PC-3 (cell line): Measurements from ENCODE around the gene AHCYL2. TPM values are rescaled to one million over a fixed set of nuclear protein-coding genes. Genes with fewer than 3 reads are reported as not detected.

Experiments
- ATAC-seq: fragments of 200-7000 bp; cut with Tn5 transposase; 2 replicates; pipeline ENCODE4 v1.9.1; 2020; ENCODE audit warnings: mild to moderate bottlenecking, moderate library complexity
- BruUV-seq: library from RNA; stranded (reverse); fragments of 400-500 nt; replicated peaks from 2 replicates; lab custom pipeline; 2021; lab: Mats Ljungman, UMichigan
- CTCF ChIA-PET: fragments of 300-600 bp; sonication (Branson Sonifier 250); formaldehyde crosslinking; loops from one replicate; lab custom pipeline; 2022; ENCODE audit warnings: antibody characterized with exemption; lab: Charles Lee
- POLR2A ChIA-PET: fragments of 300-600 bp; sonication (Branson Sonifier 250); formaldehyde crosslinking; loops from one replicate; lab custom pipeline; 2022; ENCODE audit warnings: antibody characterized with exemption; ENCODE audit not compliant: unreplicated experiment; lab: Charles Lee
- DNase-seq: peaks from one replicate; pipeline ENCODE4 v3.0.0-alpha.2; 2015
- H2AFZ ChIP-seq: fragments of 300-600 bp; sonication (generic); 2 replicates; pipeline ENCODE4 v1.6.0; 2016; ENCODE audit warnings: antibody characterized with exemption, low read length
- H3F3A ChIP-seq: fragments of 300-600 bp; sonication (generic); one replicate; pipeline ENCODE4 v1.6.0; 2017; ENCODE audit warnings: antibody characterized with exemption, low read length, control low read depth, mild to moderate bottlenecking; ENCODE audit not compliant: unreplicated experiment
- H3K27ac ChIP-seq: fragments of 300-600 bp; sonication (generic); 2 replicates; pipeline ENCODE4 v1.5.1; 2016; ENCODE audit warnings: mild to moderate bottlenecking, low read length
- H3K27me3 ChIP-seq: fragments of 300-600 bp; sonication (generic); 2 replicates; pipeline ENCODE4 v1.6.1; 2016; ENCODE audit warnings: low read length, mixed read lengths
- H3K36me3 ChIP-seq: fragments of 300-600 bp; sonication (generic); 2 replicates; pipeline ENCODE4 v1.6.1; 2016; ENCODE audit warnings: low read depth, mixed run types, low read length, mixed read lengths
- H3K4me1 ChIP-seq: fragments of 300-600 bp; sonication (generic); 2 replicates; pipeline ENCODE4 v1.5.1; 2016; ENCODE audit warnings: low read length; ENCODE audit not compliant: insufficient read depth
- H3K4me2 ChIP-seq: fragments of 300-600 bp; sonication (generic); 2 replicates; pipeline ENCODE4 v1.6.0; 2016; ENCODE audit warnings: low read length
- H3K4me3 ChIP-seq: fragments of 300-600 bp; sonication (generic); 2 replicates; pipeline ENCODE4 v1.5.1; 2016; ENCODE audit warnings: mild to moderate bottlenecking, low read length, mixed read lengths
- H3K79me2 ChIP-seq: fragments of 300-600 bp; sonication (generic); 2 replicates; pipeline ENCODE4 v1.6.1; 2017; ENCODE audit warnings: low read length, mixed read lengths
- H3K9ac ChIP-seq: fragments of 300-600 bp; sonication (generic); 2 replicates; pipeline ENCODE4 v1.6.0; 2016; ENCODE audit warnings: mild to moderate bottlenecking, low read length
- H3K9me2 ChIP-seq: fragments of 300-600 bp; sonication (generic); replicated peaks from 2 replicates; pipeline ENCODE4 v1.6.1; 2016; ENCODE audit warnings: mixed run types, low read length, mixed read lengths
- H3K9me3 ChIP-seq: fragments of 300-600 bp; sonication (generic); 2 replicates; pipeline ENCODE4 v1.6.1; 2016; ENCODE audit warnings: low read length, mixed read lengths
- H4K20me1 ChIP-seq: fragments of 300-600 bp; sonication (generic); 2 replicates; pipeline ENCODE4 v1.6.1; 2016; ENCODE audit warnings: low read length, mixed read lengths
- CTCF ChIP-seq: fragments of 300-600 bp; sonication (generic); conservative IDR thresholded peaks from 2 replicates; pipeline ENCODE4 v1.5.1; 2017; ENCODE audit warnings: antibody characterized with exemption, low read depth, mild to moderate bottlenecking, low read length
- EZH2 ChIP-seq: fragments of 300-600 bp; sonication (generic); IDR thresholded peaks from one replicate; pipeline ENCODE4 v1.6.1; 2017; ENCODE audit warnings: antibody characterized with exemption, mild to moderate bottlenecking, low read length; ENCODE audit not compliant: unreplicated experiment
- EZH2phosphoT487 ChIP-seq: fragments of 300-600 bp; sonication (generic); IDR thresholded peaks from 2 replicates; pipeline ENCODE4 v1.6.1; 2018; ENCODE audit warnings: mild to moderate bottlenecking, antibody characterized with exemption, low read length, borderline replicate concordance
- intact Hi-C: fragments of 100-400 bp; cut with micrococcal nuclease; formaldehyde crosslinking; loops from 2 replicates; pipeline ENCODE4 v1.9.0; 2023
- total RNA-seq: library from RNA; depleted of rRNA; stranded (reverse); fragments of >200 nt; gene quantifications from 2 replicates; pipeline ENCODE4 v1.2.3, GENCODE V29; 2014

The AHCYL2 gene
- total RNA-seq, 1 experiment from 2014 or later = 9.2 TPM

GRCh38 chr7:129434675-129435318, 210.0 kb downstream of the AHCYL2 start:
- POLR2A ChIA-PET = interaction anchor here (0.6 to 1.5 kb wide), 4 partner anchors 15 to 36 kb away, joined by 3 to 5 read pairs (median 4); no protein-coding TSS in a partner anchor

GRCh38 chr7:129435414-129435829, 210.6 kb downstream of the AHCYL2 start:
- Histone ChIP-seq H3K4me2 (peak overlapping the region; percentile 98), H3K79me2 (peaks cover 26% of the 10 kb centered on the region), H2AFZ (peak overlapping the region; percentile 95), H4K20me1 (no peaks in the 10 kb centered on the region), H3K9me3 (no peaks in the 10 kb centered on the region), H3K27me3 (no peaks in the 10 kb centered on the region), H3F3A (peaks cover 6% of the 10 kb centered on the region), H3K27ac (no peak overlapping the region), H3K9ac (peak overlapping the region; percentile 75), H3K4me3 (peak overlapping the region; percentile 77), H3K36me3 (0 out of 2 replicates have a peak, but pooled peaks cover 1% of the 10 kb centered on the region), H3K9me2 (no peaks in the 10 kb centered on the region), H3K4me1 (peaks cover 41% of the 10 kb centered on the region)
- DNase-seq (no peak), ATAC-seq (no peak)
- intact Hi-C loops = loop anchor here (2.0 kb wide), 1 partner anchor 35 kb away; no protein-coding TSS in a partner anchor
- ChIA-PET POLR2A (interaction anchor here (0.6 kb wide), 1 partner anchor 258 kb away, joined by 7 read pairs; no protein-coding TSS in a partner anchor), CTCF (no interaction called here)
- BruUV-seq = no TSS peak
- TF ChIP-seq EZH2 (no peak), EZH2phosphoT487 (no peak)

More at GRCh38 chr7:129434675-129435318, 210.0 kb downstream of the AHCYL2 start:
- no peak for DNase-seq
- Histone ChIP-seq H3K4me1 (peaks cover 39% of the 10 kb centered on the region), H3K4me3 (peak overlapping the region; percentile 77), H3K27me3 (no peaks in the 10 kb centered on the region), H3F3A (peaks cover 6% of the 10 kb centered on the region), H3K27ac (no peak overlapping the region), H3K9me3 (no peaks in the 10 kb centered on the region), H2AFZ (peak overlapping the region; percentile 95), H3K9me2 (no peaks in the 10 kb centered on the region), H3K36me3 (no peaks in the 10 kb centered on the region), H4K20me1 (no peaks in the 10 kb centered on the region), H3K79me2 (peaks cover 26% of the 10 kb centered on the region), H3K9ac (peak overlapping the region; percentile 75), H3K4me2 (peak overlapping the region; percentile 98)
- intact Hi-C loops = loop anchor here (1.0 to 2.0 kb wide), 2 partner anchors 34 to 67 kb away; no protein-coding TSS in a partner anchor
- ATAC-seq = peak; percentile 11
- CTCF ChIA-PET = interaction anchor here (0.7 to 2.2 kb wide), 5 partner anchors 34 to 271 kb away, joined by 3 to 8 read pairs (median 7); no protein-coding TSS in a partner anchor
- BruUV-seq = no TSS peak
- TF ChIP-seq EZH2phosphoT487 = no peak
- TF ChIP-seq CTCF = no peak
- TF ChIP-seq EZH2 = no peak

GRCh38 chr7:129436335-129436923, 211.6 kb downstream of the AHCYL2 start:
- Histone ChIP-seq H4K20me1 (no peaks in the 10 kb centered on the region), H3K4me3 (no peak overlapping the region; the same call in 1 of the 2 replicates), H3F3A (peaks cover 6% of the 10 kb centered on the region), H3K4me1 (peaks cover 41% of the 10 kb centered on the region), H3K4me2 (peak overlapping the region; percentile 98), H3K27me3 (no peaks in the 10 kb centered on the region), H3K9me2 (no peaks in the 10 kb centered on the region), H3K79me2 (peaks cover 26% of the 10 kb centered on the region), H3K9ac (no peak overlapping the region), H3K27ac (no peak overlapping the region), H2AFZ (no peak overlapping the region), H3K9me3 (no peaks in the 10 kb centered on the region), H3K36me3 (0 out of 2 replicates have a peak, but pooled peaks cover 4% of the 10 kb centered on the region)
- intact Hi-C loops = loop anchor here (1.0 kb wide), 1 partner anchor 36 kb away; no protein-coding TSS in a partner anchor
- ChIA-PET POLR2A (no interaction called here), CTCF (no interaction called here)
- ATAC-seq (no peak), DNase-seq (peak; percentile 34)
- no TSS peak for BruUV-seq
- no peak for TF ChIP-seq CTCF
- no peak for TF ChIP-seq EZH2
- no peak for TF ChIP-seq EZH2phosphoT487
